Measurements from ENCODE around the gene ZNF157.

DNA sequence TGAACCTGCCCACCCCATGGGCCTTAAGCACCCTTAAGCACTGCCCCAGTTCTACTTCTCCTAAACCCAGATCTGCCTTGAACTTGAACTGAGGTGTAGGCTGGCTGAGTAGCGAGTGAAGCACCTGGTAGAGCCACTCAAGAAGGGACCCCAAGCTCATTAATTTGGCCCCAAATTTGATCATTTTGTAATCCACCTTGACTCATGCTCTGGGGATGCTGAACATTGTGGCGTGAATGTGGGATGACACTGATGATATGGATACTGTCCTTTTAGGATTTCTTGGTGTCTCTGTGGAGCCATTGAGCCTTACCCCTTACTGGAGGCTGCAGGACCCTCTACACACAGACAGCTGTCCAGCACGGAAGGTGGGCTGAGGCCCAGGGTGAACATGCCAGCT lies at the start of gene ZNF157:
- TF ChIP-seq, protein P1, sequence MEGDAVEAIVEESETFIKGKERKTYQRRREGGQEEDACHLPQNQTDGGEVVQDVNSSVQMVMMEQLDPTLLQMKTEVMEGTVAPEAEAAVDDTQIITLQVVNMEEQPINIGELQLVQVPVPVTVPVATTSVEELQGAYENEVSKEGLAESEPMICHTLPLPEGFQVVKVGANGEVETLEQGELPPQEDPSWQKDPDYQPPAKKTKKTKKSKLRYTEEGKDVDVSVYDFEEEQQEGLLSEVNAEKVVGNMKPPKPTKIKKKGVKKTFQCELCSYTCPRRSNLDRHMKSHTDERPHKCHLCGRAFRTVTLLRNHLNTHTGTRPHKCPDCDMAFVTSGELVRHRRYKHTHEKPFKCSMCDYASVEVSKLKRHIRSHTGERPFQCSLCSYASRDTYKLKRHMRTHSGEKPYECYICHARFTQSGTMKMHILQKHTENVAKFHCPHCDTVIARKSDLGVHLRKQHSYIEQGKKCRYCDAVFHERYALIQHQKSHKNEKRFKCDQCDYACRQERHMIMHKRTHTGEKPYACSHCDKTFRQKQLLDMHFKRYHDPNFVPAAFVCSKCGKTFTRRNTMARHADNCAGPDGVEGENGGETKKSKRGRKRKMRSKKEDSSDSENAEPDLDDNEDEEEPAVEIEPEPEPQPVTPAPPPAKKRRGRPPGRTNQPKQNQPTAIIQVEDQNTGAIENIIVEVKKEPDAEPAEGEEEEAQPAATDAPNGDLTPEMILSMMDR (IDR thresholded peaks at IDR 0.05 in 4 of 5, conservative IDR thresholded peaks at IDR 0.05 in 1 of 5), result no peak
- TF ChIP-seq POLR2A (IDR thresholded peaks at IDR 0.05), result no peak
